WTC11 (cell line): ENCODE measurements around the gene ZNF578. TPM values are rescaled to one million over a fixed set of nuclear protein-coding genes. Genes with fewer than 3 reads are reported as not detected.
"Not testable (repeated sequence)": the region's sequence is repeated elsewhere in the genome, so short reads cannot be mapped to it uniquely, and the experiment has no call there.

Experiments used
- ATAC-seq: fragments of 200-7000 bp; cut with Tn5 transposase; 2 replicates; pipeline ENCODE4 v1.10.0; 2021; ENCODE audit warnings: mild to moderate bottlenecking, moderate library complexity
- CTCF ChIA-PET: fragments of 300-600 bp; sonication (Branson Sonifier 250); formaldehyde crosslinking; loops from one replicate; lab custom pipeline; 2021; ENCODE audit warnings: antibody characterized with exemption; lab: Charles Lee
- POLR2A ChIA-PET: fragments of 350-600 bp; sonication (Branson Sonifier 250); formaldehyde crosslinking; loops from one replicate; lab custom pipeline; 2021; ENCODE audit warnings: antibody characterized with exemption; lab: Charles Lee
- DNase-seq: peaks from one replicate; pipeline ENCODE4 v3.0.0; 2021; ENCODE audit warnings: low spot score
- H3K27ac Mint-ChIP-seq: 2 replicates; pipeline ENCODE4 v1.8.0; 2021; ENCODE audit warnings: mixed read lengths
- H3K27me3 Mint-ChIP-seq: 2 replicates; pipeline ENCODE4 v1.8.0; 2021; ENCODE audit warnings: low read depth, mild to moderate bottlenecking, moderate library complexity, mixed read lengths
- H3K36me3 Mint-ChIP-seq: 2 replicates; pipeline ENCODE4 v1.8.0; 2021; ENCODE audit warnings: mixed read lengths
- H3K4me1 Mint-ChIP-seq: 2 replicates; pipeline ENCODE4 v1.8.0; 2022; ENCODE audit warnings: mixed read lengths
- H3K4me3 Mint-ChIP-seq: 2 replicates; pipeline ENCODE4 v1.8.0; 2021; ENCODE audit warnings: mild to moderate bottlenecking, moderate library complexity, mixed read lengths
- H3K9me3 Mint-ChIP-seq: 2 replicates; pipeline ENCODE4 v1.8.0; 2021; ENCODE audit warnings: mixed read lengths
- ATF6 ChIP-seq: sonication (generic); formaldehyde crosslinking; IDR thresholded peaks from 2 replicates; pipeline ENCODE4 v1.8.1; 2023; ENCODE audit warnings: mild to moderate bottlenecking, missing genetic modification reagents
- CREB1 ChIP-seq: sonication (generic); formaldehyde crosslinking; IDR thresholded peaks from 2 replicates; pipeline ENCODE4 v1.8.0; 2023; ENCODE audit warnings: mild to moderate bottlenecking, missing genetic modification reagents
- ESRRA ChIP-seq: sonication (generic); formaldehyde crosslinking; IDR thresholded peaks from 2 replicates; pipeline ENCODE4 v1.8.1; 2022; ENCODE audit warnings: mild to moderate bottlenecking, missing genetic modification reagents, borderline replicate concordance
- FOXP1 ChIP-seq: sonication (generic); formaldehyde crosslinking; IDR thresholded peaks from 2 replicates; pipeline ENCODE4 v1.8.0; 2022; ENCODE audit warnings: missing genetic modification reagents, mild to moderate bottlenecking, moderate library complexity, borderline replicate concordance
- GRHL2 ChIP-seq: fragments of 250-450 bp; sonication (Bioruptor Pico); IDR thresholded peaks from 2 replicates; pipeline ENCODE4 v1.8.0; 2022; ENCODE audit warnings: mild to moderate bottlenecking, moderate library complexity; ENCODE audit not compliant: insufficient replicate concordance, severe bottlenecking
- NR2C2 ChIP-seq: sonication (generic); formaldehyde crosslinking; IDR thresholded peaks from 2 replicates; pipeline ENCODE4 v1.8.0; 2022; ENCODE audit warnings: mild to moderate bottlenecking, missing genetic modification reagents
- SP1 ChIP-seq: sonication (generic); formaldehyde crosslinking; conservative IDR thresholded peaks from 2 replicates; pipeline ENCODE4 v1.8.1; 2022; ENCODE audit warnings: missing genetic modification reagents
- TEAD1 ChIP-seq: sonication (generic); formaldehyde crosslinking; IDR thresholded peaks from 2 replicates; pipeline ENCODE4 v1.8.0; 2022; ENCODE audit warnings: mild to moderate bottlenecking, missing genetic modification reagents
- ZNF396 ChIP-seq: fragments of 250-450 bp; sonication (Bioruptor Pico); IDR thresholded peaks from 2 replicates; pipeline ENCODE4 v1.8.0; 2021; ENCODE audit warnings: mild to moderate bottlenecking, moderate library complexity, borderline replicate concordance
- ZNF416 ChIP-seq: fragments of 250-450 bp; sonication (Bioruptor Pico); IDR thresholded peaks from 2 replicates; pipeline ENCODE4 v1.9.0; 2021; ENCODE audit warnings: mild to moderate bottlenecking, inconsistent platforms
- ZNF423 ChIP-seq: fragments of 250-450 bp; sonication (Bioruptor Pico); IDR thresholded peaks from 2 replicates; pipeline ENCODE4 v2.1.2; 2022; ENCODE audit warnings: mild to moderate bottlenecking, moderate library complexity
- ZNF532 ChIP-seq: fragments of 250-450 bp; sonication (Bioruptor Pico); IDR thresholded peaks from 2 replicates; pipeline ENCODE4 v1.9.0; 2021; ENCODE audit warnings: mild to moderate bottlenecking, borderline replicate concordance
- total RNA-seq: library from RNA; stranded (reverse); gene quantifications from 3 replicates; pipeline ENCODE4 v1.2.3, GENCODE V29; 2021
- TF ChIP-seq, protein P1 (sequence below): fragments of 250-450 bp; sonication (Bioruptor Pico); IDR thresholded peaks from 2 replicates; pipeline ENCODE4 v1.8.0; 2021; ENCODE audit warnings: mild to moderate bottlenecking

Gene ZNF578
- total RNA-seq, 1 experiment from 2014 or later, result 26.6 TPM

- TF ChIP-seq ZNF532 (CRISPR knock-in tag), result no peak
- no peak for TF ChIP-seq ZNF396 (CRISPR knock-in tag)
- no peak for TF ChIP-seq ATF6 (CRISPR knock-in tag)
- no peak for TF ChIP-seq SP1 (CRISPR knock-in tag)
- no peak for TF ChIP-seq ZNF416 (CRISPR knock-in tag)
- TF ChIP-seq ESRRA (CRISPR knock-in tag), result no peak
These were observed 53.9 kb downstream of the ZNF578 start (continued) for GRCh38 chr19:52507266-52507665.

DNA sequence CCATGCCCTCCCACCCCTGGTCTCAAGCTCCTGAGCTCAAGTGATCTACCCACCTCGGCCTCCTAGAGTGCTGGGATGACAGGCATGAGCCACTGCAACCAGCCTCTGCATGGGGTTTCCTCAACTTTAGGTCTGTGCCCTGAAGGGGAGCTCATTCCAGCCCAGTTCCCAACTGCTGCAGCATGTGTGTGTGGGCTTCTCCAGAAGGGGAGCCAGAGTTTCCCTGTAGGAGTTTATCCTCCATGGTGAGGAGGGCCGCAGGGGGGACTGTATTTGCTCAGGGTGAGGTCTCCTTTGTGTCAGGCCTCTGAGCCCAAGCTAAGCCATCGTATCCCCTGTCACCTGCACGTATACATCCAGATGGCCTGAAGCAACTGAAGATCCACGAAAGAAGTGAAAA is 62.8 kb downstream of the ZNF578 start:
- Mint-ChIP-seq H3K9me3 (peaks cover 10% of the 10 kb centered on the region; the same call in 1 of the 2 replicates), H3K4me1 (peaks cover 52% of the 10 kb centered on the region), H3K27ac (no peak overlapping the region)
- CTCF ChIA-PET, result interaction anchor here (0.6 to 1.0 kb wide), 3 partner anchors 9 to 73 kb away, joined by 3 to 4 read pairs (median 3); no protein-coding TSS in a partner anchor
- TF ChIP-seq ESRRA (CRISPR knock-in tag), result no peak
- TF ChIP-seq ZNF423 (CRISPR knock-in tag), result 0 out of 2 replicates have a peak, but pooled peaks have one; percentile 13
- TF ChIP-seq, all 79 proteins: peak for 1
- ATAC-seq (peak; percentile 49), DNase-seq (no peak)
- peaks cover 28% of the 10 kb centered on the region for H3K36me3 Mint-ChIP-seq
- no peaks in the 10 kb centered on the region for H3K27me3 Mint-ChIP-seq
- H3K4me3 Mint-ChIP-seq, result no peak overlapping the region
- POLR2A ChIA-PET, result interaction anchor here (1.0 kb wide), 1 partner anchor 63 kb away, joined by 3 read pairs; the partner anchor contains the start of gene ZNF578

GRCh38 chr19:52518646-52519045 is 65.3 kb downstream of the ZNF578 start:
- H3K27me3 Mint-ChIP-seq, result no peaks in the 10 kb centered on the region
- TF ChIP-seq NR2C2 (no peak), FOXP1 (no peak)
- H3K4me1 Mint-ChIP-seq, result peaks cover 68% of the 10 kb centered on the region
- H3K4me3 Mint-ChIP-seq, result no peak overlapping the region; the same call in 1 of the 2 replicates
- DNase-seq (no peak), ATAC-seq (no peak)
- H3K36me3 Mint-ChIP-seq, result peaks cover 11% of the 10 kb centered on the region
- H3K9me3 Mint-ChIP-seq, result no peaks in the 10 kb centered on the region
- ChIA-PET CTCF (interaction anchor here (0.7 to 1.1 kb wide), 4 partner anchors 8 to 54 kb away, joined by 3 to 8 read pairs (median 4); no protein-coding TSS in a partner anchor), POLR2A (no interaction called here)
- no peak overlapping the region for H3K27ac Mint-ChIP-seq

GRCh38 chr19:52519175-52519574 is 65.8 kb downstream of the ZNF578 start:
- ATAC-seq, H3K27me3 Mint-ChIP-seq, DNase-seq, H3K9me3 Mint-ChIP-seq, POLR2A ChIA-PET, H3K36me3 Mint-ChIP-seq, H3K4me3 Mint-ChIP-seq: not testable (repeated sequence)
- CTCF ChIA-PET, result interaction anchor here (1.1 kb wide), 1 partner anchor 8 kb away, joined by 8 read pairs; no protein-coding TSS in a partner anchor
- H3K27ac Mint-ChIP-seq, result peak overlapping the region; percentile 38; the same call in 1 of the 2 replicates
- H3K4me1 Mint-ChIP-seq, result peaks cover 71% of the 10 kb centered on the region

- CTCF ChIA-PET, result no interaction called here
- no peak for DNase-seq
- POLR2A ChIA-PET, result no interaction called here
- Mint-ChIP-seq H3K4me1 (peaks cover 78% of the 10 kb centered on the region), H3K9me3 (no peaks in the 10 kb centered on the region), H3K27ac (peak overlapping the region; percentile 71), H3K27me3 (no peaks in the 10 kb centered on the region), H3K4me3 (no peak overlapping the region), H3K36me3 (peaks cover 3% of the 10 kb centered on the region; the same call in 1 of the 2 replicates)
- no peak for ATAC-seq
- TF ChIP-seq TEAD1 (CRISPR knock-in tag) (no peak), GRHL2 (no peak), NR2C2 (no peak), CREB1 (CRISPR knock-in tag) (no peak)
- TF ChIP-seq, protein P1, sequence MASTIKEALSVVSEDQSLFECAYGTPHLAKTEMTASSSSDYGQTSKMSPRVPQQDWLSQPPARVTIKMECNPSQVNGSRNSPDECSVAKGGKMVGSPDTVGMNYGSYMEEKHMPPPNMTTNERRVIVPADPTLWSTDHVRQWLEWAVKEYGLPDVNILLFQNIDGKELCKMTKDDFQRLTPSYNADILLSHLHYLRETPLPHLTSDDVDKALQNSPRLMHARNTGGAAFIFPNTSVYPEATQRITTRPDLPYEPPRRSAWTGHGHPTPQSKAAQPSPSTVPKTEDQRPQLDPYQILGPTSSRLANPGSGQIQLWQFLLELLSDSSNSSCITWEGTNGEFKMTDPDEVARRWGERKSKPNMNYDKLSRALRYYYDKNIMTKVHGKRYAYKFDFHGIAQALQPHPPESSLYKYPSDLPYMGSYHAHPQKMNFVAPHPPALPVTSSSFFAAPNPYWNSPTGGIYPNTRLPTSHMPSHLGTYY, result no peak
These were observed 66.7 kb downstream of the ZNF578 start for GRCh38 chr19:52520013-52520412.
